H1 (cell line): ENCODE results near the gene SCAP. TPM values are rescaled to one million over a fixed set of nuclear protein-coding genes. Genes with fewer than 3 reads are reported as not detected.

Experiments
- CTCF ChIA-PET: fragments of 300-600 bp; sonication (Branson Sonifier 250); formaldehyde crosslinking; loops from one replicate; lab custom pipeline; 2021; ENCODE audit not compliant: partially characterized antibody; lab: Charles Lee
- POLR2A ChIA-PET: fragments of 300-600 bp; sonication (Branson Sonifier 250); formaldehyde crosslinking; loops from one replicate; lab custom pipeline; 2021; ENCODE audit warnings: inconsistent platforms; ENCODE audit not compliant: partially characterized antibody; lab: Charles Lee
- DNase-seq, 2 experiments: peaks; one replicate each; pipeline versions ENCODE4 v3.0.0 to v3.0.0-alpha.2; 2010 to 2022; ENCODE audit warnings: low spot score in 2 of 2, low read depth in 1 of 2, mixed read lengths in 1 of 2
- FAIRE-seq: peaks from 2 replicates; lab custom pipeline; 2011; peaks lifted over from hg19 to GRCh38; lab: Jason Lieb, UNC
- H2AFZ ChIP-seq: 2 replicates; pipeline ENCODE4 v1.8.1; 2012; ENCODE audit warnings: low read length, inconsistent platforms
- H2AK5ac ChIP-seq: 2 replicates; pipeline ENCODE4 v1.6.1; 2013; ENCODE audit warnings: low read depth, low read length
- H2BK120ac ChIP-seq: replicated peaks from 2 replicates; pipeline ENCODE3; 2013; ENCODE audit warnings: low read depth, low read length, inconsistent platforms
- H2BK12ac ChIP-seq: 2 replicates; pipeline ENCODE4 v1.6.1; 2013; ENCODE audit warnings: low read depth, low read length
- H2BK15ac ChIP-seq: 2 replicates; pipeline ENCODE4 v1.6.1; 2013; ENCODE audit warnings: low read length
- H2BK20ac ChIP-seq: 2 replicates; pipeline ENCODE4 v1.6.1; 2013; ENCODE audit warnings: low read length
- H2BK5ac ChIP-seq: 2 replicates; pipeline ENCODE4 v1.6.1; 2013; ENCODE audit warnings: low read depth, low read length
- H3K14ac ChIP-seq: 2 replicates; pipeline ENCODE4 v1.6.1; 2013; ENCODE audit warnings: inconsistent platforms; ENCODE audit not compliant: insufficient read length
- H3K18ac ChIP-seq: 2 replicates; pipeline ENCODE4 v1.6.1; 2013; ENCODE audit warnings: low read length; ENCODE audit errors: extremely low read depth
- H3K23ac ChIP-seq: 2 replicates; pipeline ENCODE4 v1.6.1; 2013; ENCODE audit warnings: inconsistent platforms; ENCODE audit not compliant: insufficient read length
- H3K23me2 ChIP-seq: 2 replicates; pipeline ENCODE4 v1.6.1; 2013; ENCODE audit warnings: low read depth, low read length
- H3K27ac ChIP-seq: 2 replicates; pipeline ENCODE4 v1.6.1; 2011; ENCODE audit warnings: low read depth, low read length, inconsistent platforms
- H3K27me3 ChIP-seq, 4 experiments: replicated peaks in 1 of 4; 1 replicate in 1 of 4; 2 replicates in 3 of 4; pipeline versions ENCODE4 v1.6.1 to v1.8.1; 2011 to 2013; ENCODE audit warnings: low read length in 3 of 4, mild to moderate bottlenecking in 3 of 4, inconsistent platforms in 2 of 4, mixed read lengths in 2 of 4, moderate library complexity in 1 of 4; ENCODE audit not compliant: control insufficient read depth in 3 of 4, insufficient read depth in 3 of 4; ENCODE audit errors: extremely low read depth in 1 of 4
- H3K36me3 ChIP-seq, 4 experiments: 2 replicates each; pipeline versions ENCODE4 v1.6.1 to v1.8.1; 2011 to 2013; ENCODE audit warnings: mild to moderate bottlenecking in 4 of 4, low read length in 3 of 4, moderate library complexity in 2 of 4, control low read depth in 1 of 4, inconsistent platforms in 1 of 4; ENCODE audit not compliant: insufficient read depth in 4 of 4, control insufficient read depth in 2 of 4
- H3K4ac ChIP-seq: replicated peaks from 2 replicates; pipeline ENCODE3; 2013; ENCODE audit warnings: low read length, low read depth, mixed read lengths, inconsistent platforms; ENCODE audit not compliant: insufficient read length
- H3K4me1 ChIP-seq, 4 experiments: replicated peaks in 1 of 4; 1 replicate in 1 of 4; 2 replicates in 3 of 4; pipeline versions ENCODE4 v1.6.1 to v1.8.1; 2011 to 2013; ENCODE audit warnings: low read length in 3 of 4, inconsistent platforms in 2 of 4, mixed read lengths in 1 of 4; ENCODE audit not compliant: insufficient read depth in 4 of 4, control insufficient read depth in 3 of 4
- H3K4me2 ChIP-seq, 2 experiments: 2 replicates each; pipeline versions ENCODE4 v1.6.1 to v1.8.1; 2011 to 2013; ENCODE audit warnings: low read depth in 2 of 2, low read length in 2 of 2, control low read depth in 1 of 2, inconsistent platforms in 1 of 2, mild to moderate bottlenecking in 1 of 2; ENCODE audit not compliant: insufficient read depth in 1 of 2
- H3K4me3 ChIP-seq, 4 experiments: fragments of 200-600, 300-600 bp in 1 of 4; sonication (generic), shearing (Covaris generic), sonication (Bioruptor Twin) in 1 of 4; 2 replicates each; pipeline versions ENCODE4 v1.5.1 to v1.8.1; 2011 to 2016; ENCODE audit warnings: low read length in 4 of 4, low read depth in 3 of 4, control low read depth in 2 of 4, inconsistent platforms in 2 of 4, mild to moderate bottlenecking in 2 of 4, mixed read lengths in 1 of 4, moderate library complexity in 1 of 4; ENCODE audit not compliant: insufficient read depth in 2 of 4; ENCODE audit errors: extremely low read depth in 1 of 4
- H3K56ac ChIP-seq: replicated peaks from 2 replicates; pipeline ENCODE3; 2013; ENCODE audit warnings: low read depth, mild to moderate bottlenecking, mixed read lengths, low read length, inconsistent platforms; ENCODE audit not compliant: insufficient read length
- H3K79me1 ChIP-seq: 2 replicates; pipeline ENCODE4 v1.6.1; 2013; ENCODE audit warnings: low read depth, low read length, control low read depth
- H3K79me2 ChIP-seq, 2 experiments: 2 replicates each; pipeline versions ENCODE4 v1.6.1 to v1.8.1; 2012 to 2013; ENCODE audit warnings: low read length in 2 of 2, mild to moderate bottlenecking in 2 of 2, inconsistent platforms in 1 of 2; ENCODE audit not compliant: insufficient read depth in 2 of 2, control insufficient read depth in 1 of 2
- H3K9ac ChIP-seq, 4 experiments: replicated peaks in 1 of 4; 1 replicate in 1 of 4; 2 replicates in 3 of 4; pipeline versions ENCODE4 v1.6.1 to v1.8.1; 2011 to 2013; ENCODE audit warnings: low read depth in 3 of 4, low read length in 3 of 4, control low read depth in 2 of 4, mild to moderate bottlenecking in 2 of 4, moderate library complexity in 2 of 4, inconsistent platforms in 1 of 4; ENCODE audit errors: extremely low read depth in 1 of 4
- H3K9me3 ChIP-seq, 2 experiments: 2 replicates each; pipeline versions ENCODE4 v1.6.1 to v1.8.1; 2012 to 2013; ENCODE audit warnings: mild to moderate bottlenecking in 2 of 2, moderate library complexity in 2 of 2, control low read depth in 1 of 2, inconsistent platforms in 1 of 2, low read depth in 1 of 2, low read length in 1 of 2, mixed read lengths in 1 of 2; ENCODE audit not compliant: insufficient read depth in 2 of 2
- H4K20me1 ChIP-seq, 2 experiments: replicated peaks in 1 of 2; 2 replicates each; pipeline versions ENCODE3 to v1.8.1; 2011 to 2013; ENCODE audit warnings: inconsistent platforms in 2 of 2, low read length in 2 of 2, mild to moderate bottlenecking in 1 of 2; ENCODE audit not compliant: insufficient read depth in 2 of 2, control insufficient read depth in 1 of 2
- H4K5ac ChIP-seq: 2 replicates; pipeline ENCODE4 v1.6.1; 2013; ENCODE audit warnings: low read length, low read depth, mixed read lengths, inconsistent platforms; ENCODE audit not compliant: insufficient read length
- H4K8ac ChIP-seq: 2 replicates; pipeline ENCODE4 v1.8.0; 2013; ENCODE audit warnings: mild to moderate bottlenecking, moderate library complexity, low read length, inconsistent platforms; ENCODE audit not compliant: insufficient read depth; ENCODE audit errors: extremely low read depth
- H4K91ac ChIP-seq: replicated peaks from 2 replicates; pipeline ENCODE3; 2013; ENCODE audit warnings: low read length, mixed read lengths, inconsistent platforms; ENCODE audit not compliant: insufficient read length
- CBX5 ChIP-seq: fragments of 300-800, 300-1000 bp; sonication (generic); IDR thresholded peaks from 2 replicates; pipeline ENCODE4 v1.7.1; 2016; ENCODE audit warnings: antibody characterized with exemption, low read length, low read depth
- JUN ChIP-seq: IDR thresholded peaks from 2 replicates; pipeline ENCODE4 v1.6.1; 2011; ENCODE audit warnings: low read depth, mild to moderate bottlenecking, improper control_type of control experiment, low read length
- KDM5A ChIP-seq: fragments of 200-600 bp; IDR thresholded peaks from 2 replicates; pipeline ENCODE4 v1.7.1; 2012; ENCODE audit warnings: mild to moderate bottlenecking, low read length, inconsistent platforms, mixed read lengths
- RAD21 ChIP-seq, 2 experiments: IDR thresholded peaks in 1 of 2; conservative IDR thresholded peaks in 1 of 2; 2 replicates each; pipeline ENCODE4 v1.6.1; 2011; ENCODE audit warnings: low read depth in 2 of 2, low read length in 2 of 2, improper control_type of control experiment in 1 of 2, inconsistent platforms in 1 of 2, mild to moderate bottlenecking in 1 of 2, moderate library complexity in 1 of 2
- SIX5 ChIP-seq: IDR thresholded peaks from 2 replicates; pipeline ENCODE4 v1.6.1; 2011; ENCODE audit warnings: mild to moderate bottlenecking, low read depth, low read length
- TAF1 ChIP-seq: IDR thresholded peaks from 2 replicates; pipeline ENCODE4 v1.6.1; 2011; ENCODE audit warnings: mild to moderate bottlenecking, low read depth, low read length
- TAF7 ChIP-seq: optimal IDR thresholded peaks from 2 replicates; pipeline ENCODE3; 2011; ENCODE audit warnings: low read depth, mild to moderate bottlenecking, inconsistent platforms, low read length, moderate library complexity, borderline replicate concordance
- TBP ChIP-seq: IDR thresholded peaks from 2 replicates; pipeline ENCODE4 v1.6.1; 2011; ENCODE audit warnings: low read depth, low read length, improper control_type of control experiment
- WGBS, 2 experiments: shearing (Covaris generic) in 1 of 2; methylation state at CpG; one replicate each; pipeline versions ENCODE4 v1.1.6 to v1.1.7; 2013 to 2015; ENCODE audit warnings: low lambda C conversion rate in 2 of 2, mixed read lengths in 2 of 2, inconsistent platforms in 1 of 2, low coverage in 1 of 2, missing lambda C conversion rate in 1 of 2; ENCODE audit not compliant: insufficient replicate concordance in 2 of 2, insufficient coverage in 1 of 2, insufficient read length in 1 of 2; ENCODE audit errors: extremely low coverage in 1 of 2, missing lambda C conversion rate in 1 of 2; 5-methylcytosine and 5-hydroxymethylcytosine counted together
- polyA plus RNA-seq, 7 experiments: library from polyadenylated mRNA; depleted of rRNA in 3 of 7; stranded (reverse) in 5 of 7; unstranded in 2 of 7; fragments of >200 nt in 5 of 7; fragments of 200-250 nt in 2 of 7; gene quantifications; 1 replicate in 5 of 7; 2 replicates in 1 of 7; 4 replicates in 1 of 7; pipeline versions ENCODE4 v1.2.1 to v1.2.3, GENCODE V29; 2011 to 2013; ENCODE audit warnings: missing spikeins in 2 of 7, mixed read lengths in 2 of 7
- total RNA-seq: library from RNA; stranded (reverse); fragmentation: NEBNext Ultra II Directional; extraction: Animal tissue kit (Norgen Biotek cat#: 25700); gene quantifications from 2 replicates; pipeline ENCODE4 v1.2.1, GENCODE V29; 2021
- TF ChIP-seq, protein P1 (sequence below): IDR thresholded peaks from 2 replicates; pipeline ENCODE4 v1.6.1; 2012; ENCODE audit warnings: inconsistent platforms

Gene SCAP
- total and polyA plus RNA-seq, 2 of the 8 experiments (the other 6 are each of a cell fraction or from before 2014, with no cell fraction given), result 74.0 to 114 TPM

DNA sequence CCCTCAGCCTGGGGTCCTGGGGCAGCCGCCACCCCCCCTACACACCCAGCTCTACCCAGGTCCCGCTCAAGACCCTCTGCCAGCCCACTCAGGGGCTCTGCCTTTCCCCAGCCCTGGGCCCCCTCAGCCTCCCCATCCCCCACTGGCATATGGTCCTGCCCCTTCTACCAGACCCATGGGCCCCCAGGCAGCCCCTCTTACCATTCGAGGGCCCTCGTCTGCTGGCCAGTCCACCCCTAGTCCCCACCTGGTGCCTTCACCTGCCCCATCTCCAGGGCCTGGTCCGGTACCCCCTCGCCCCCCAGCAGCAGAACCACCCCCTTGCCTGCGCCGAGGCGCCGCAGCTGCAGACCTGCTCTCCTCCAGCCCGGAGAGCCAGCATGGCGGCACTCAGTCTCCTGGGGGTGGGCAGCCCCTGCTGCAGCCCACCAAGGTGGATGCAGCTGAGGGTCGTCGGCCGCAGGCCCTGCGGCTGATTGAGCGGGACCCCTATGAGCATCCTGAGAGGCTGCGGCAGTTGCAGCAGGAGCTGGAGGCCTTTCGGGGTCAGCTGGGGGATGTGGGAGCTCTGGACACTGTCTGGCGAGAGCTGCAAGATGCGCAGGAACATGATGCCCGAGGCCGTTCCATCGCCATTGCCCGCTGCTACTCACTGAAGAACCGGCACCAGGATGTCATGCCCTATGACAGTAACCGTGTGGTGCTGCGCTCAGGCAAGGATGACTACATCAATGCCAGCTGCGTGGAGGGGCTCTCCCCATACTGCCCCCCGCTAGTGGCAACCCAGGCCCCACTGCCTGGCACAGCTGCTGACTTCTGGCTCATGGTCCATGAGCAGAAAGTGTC is 64.7 kb downstream of the SCAP start:
- TF ChIP-seq TBP (no peak), JUN (no peak), RAD21 (IDR thresholded peaks at IDR 0.05 in 1 of 2, conservative IDR thresholded peaks at IDR 0.05 in 1 of 2; ENCODE audit: low read depth in 2 of 2, low read length in 2 of 2) (no peak), TAF1 (no peak), KDM5A (no peak), TAF7 (no peak), SIX5 (no peak), CBX5 (no peak)
- TF ChIP-seq, protein P1, sequence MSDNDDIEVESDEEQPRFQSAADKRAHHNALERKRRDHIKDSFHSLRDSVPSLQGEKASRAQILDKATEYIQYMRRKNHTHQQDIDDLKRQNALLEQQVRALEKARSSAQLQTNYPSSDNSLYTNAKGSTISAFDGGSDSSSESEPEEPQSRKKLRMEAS, result no peak
- Histone ChIP-seq H2BK15ac (0 out of 2 replicates have a peak overlapping the region, but pooled peaks have one; percentile 31), H4K91ac (no peak overlapping the region), H3K4me2 (no peak overlapping the region), H3K18ac (no peak overlapping the region), H2BK20ac (no peak overlapping the region), H2AK5ac (no peak overlapping the region), H3K56ac (no peak overlapping the region), H3K4ac (no peak overlapping the region), H3K4me3 (no peak overlapping the region), H3K27ac (no peak overlapping the region), H2BK5ac (no peak overlapping the region), H3K27me3 (no peaks in the 10 kb centered on the region), H3K79me1 (no peaks in the 10 kb centered on the region), H2AFZ (no peak overlapping the region), H4K20me1 (peaks cover 0 to 30% of the 10 kb centered on the region in 2 experiments), H3K79me2 (no peaks in the 10 kb centered on the region), H3K4me1 (no peaks in the 10 kb centered on the region), H3K14ac (no peak overlapping the region), H3K23ac (no peak overlapping the region), H4K5ac (no peak overlapping the region), H3K9ac (no peak overlapping the region), H2BK120ac (no peak overlapping the region), H4K8ac (no peak overlapping the region; the same call in 1 of the 2 replicates), H3K9me3 (no peaks in the 10 kb centered on the region), H3K36me3 (peaks cover 21 to 61% (median 41%) of the 10 kb centered on the region in 4 experiments), H3K23me2 (no peaks in the 10 kb centered on the region), H2BK12ac (no peak overlapping the region)
- ChIA-PET POLR2A (no interaction called here), CTCF (interaction anchor here (1.2 to 2.6 kb wide), 2 partner anchors 14 to 30 kb away, joined by 4 to 7 read pairs; no protein-coding TSS in a partner anchor)
- FAIRE-seq, result no peak
- WGBS, 2 experiments, result 93% methylated on average over 26 of the region's 30 CpGs; no CpG with 5 or more reads in 1 of the 2 experiments
- DNase-seq, result no peak
